Lower leg skin (tissue), 3 donors: ENCODE results near the gene ZDHHC22.

ENCODE experiments used
- CTCF ChIP-seq, 3 donors: fragments of 450-650 bp; IDR thresholded peaks; one replicate each; pipeline ENCODE4 v1.5.1; 2016; ENCODE audit warnings: antibody characterized with exemption in 3 of 3, mild to moderate bottlenecking in 3 of 3, moderate library complexity in 2 of 3
- POLR2A ChIP-seq, 2 donors: fragments of 450-650 bp; IDR thresholded peaks; one replicate each; pipeline ENCODE4 v1.6.1; 2016 to 2017; ENCODE audit warnings: antibody characterized with exemption in 2 of 2, mild to moderate bottlenecking in 1 of 2, moderate library complexity in 1 of 2

- no peak for TF ChIP-seq CTCF (IDR thresholded peaks at IDR 0.05)
- no peak for TF ChIP-seq POLR2A (IDR thresholded peaks at IDR 0.05)
Observed at GRCh38 chr14:77092676-77093075, 48.9 kb downstream of the ZDHHC22 start.
